ENCODE data around the gene CPNE7.

CPNE7 gene

DNA sequence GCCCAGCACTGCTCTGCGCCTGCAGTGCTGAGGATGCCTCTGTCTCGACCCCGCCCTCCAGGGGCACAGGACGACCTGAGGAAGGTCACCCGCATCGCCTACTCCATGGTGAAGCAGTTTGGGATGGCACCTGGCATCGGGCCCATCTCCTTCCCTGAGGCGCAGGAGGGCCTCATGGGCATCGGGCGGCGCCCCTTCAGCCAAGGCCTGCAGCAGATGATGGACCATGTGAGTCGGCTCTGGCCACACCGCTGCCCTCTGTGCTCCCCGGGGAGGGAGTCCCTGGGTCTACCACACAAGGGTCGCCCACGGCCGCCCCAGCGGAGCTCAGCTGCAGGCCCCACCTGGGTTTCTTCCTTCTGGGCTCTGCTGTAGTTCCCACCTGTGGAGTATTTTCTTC, 21.8 kb upstream of the CPNE7 start:
- in situ Hi-C loops (cut with MboI; ENCODE audit: low sequenced_read_pairs, unreplicated experiment): no loop called here
- no peak for TF ChIP-seq CTCF (IDR thresholded peaks at IDR 0.05; ENCODE audit: borderline replicate concordance, control extremely low read depth, extremely low read depth, insufficient read depth, missing control alignments)

GRCh38 chr16:89554343-89554742, 21.2 kb upstream of the CPNE7 start:
- in situ Hi-C loops (cut with MboI; ENCODE audit: low sequenced_read_pairs, unreplicated experiment): no loop called here
- TF ChIP-seq CTCF (IDR thresholded peaks at IDR 0.05; ENCODE audit: borderline replicate concordance, control extremely low read depth, extremely low read depth, insufficient read depth, missing control alignments): no peak
- no peak for DNase-seq (ENCODE audit: low spot score)

More for the DNA sequence above, 21.8 kb upstream of the CPNE7 start:
- no peak for DNase-seq (ENCODE audit: low spot score)

DNA sequence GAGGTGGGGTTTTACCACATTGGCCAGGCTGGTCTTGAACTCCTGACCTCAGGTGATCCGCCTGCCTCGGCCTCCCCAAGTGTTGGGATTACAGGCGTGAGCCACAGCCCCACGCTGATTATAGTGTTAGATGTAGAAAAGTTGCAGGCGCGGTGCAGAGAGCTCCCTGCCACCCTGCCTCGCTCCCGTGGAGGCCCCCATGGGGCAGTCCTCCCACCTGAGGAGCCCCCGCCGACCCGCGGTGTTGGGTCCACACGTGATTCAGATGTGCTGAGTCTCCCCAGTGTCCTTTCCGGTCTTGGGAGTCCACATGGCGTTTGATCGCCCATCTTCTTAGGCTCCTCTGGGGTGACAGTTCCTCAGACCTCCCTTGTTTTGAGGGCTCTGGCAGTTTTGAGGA, 20.3 kb upstream of the CPNE7 start:
- TF ChIP-seq CTCF (IDR thresholded peaks at IDR 0.05; ENCODE audit: borderline replicate concordance, control extremely low read depth, extremely low read depth, insufficient read depth, missing control alignments): no peak
- DNase-seq (ENCODE audit: low spot score): no peak
- in situ Hi-C loops (cut with MboI; ENCODE audit: low sequenced_read_pairs, unreplicated experiment): no loop called here

DNA sequence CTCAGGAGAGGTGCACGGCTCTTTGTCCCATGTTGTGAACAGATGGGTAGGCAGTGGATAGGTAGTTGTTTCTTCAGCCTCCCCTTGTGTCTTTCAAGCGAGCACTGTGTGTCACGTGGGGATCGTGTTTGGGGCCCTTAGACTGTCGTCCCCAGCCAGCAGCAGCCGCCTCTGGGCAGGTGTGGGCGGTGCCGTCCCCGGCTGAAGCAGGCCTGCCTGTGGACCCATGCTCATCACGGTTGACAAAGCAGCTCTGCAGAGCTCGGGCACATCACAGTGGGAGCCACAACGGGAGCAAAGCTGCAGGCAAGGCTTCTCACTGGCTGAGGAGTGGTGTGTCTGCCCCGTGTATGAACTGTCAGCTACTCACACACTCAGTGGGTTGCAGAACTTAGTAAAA, 19.8 kb upstream of the CPNE7 start:
- in situ Hi-C loops (cut with MboI; ENCODE audit: low sequenced_read_pairs, unreplicated experiment): no loop called here
- no peak for TF ChIP-seq CTCF (IDR thresholded peaks at IDR 0.05; ENCODE audit: borderline replicate concordance, control extremely low read depth, extremely low read depth, insufficient read depth, missing control alignments)
- DNase-seq (ENCODE audit: low spot score): no peak

GRCh38 chr16:89556750-89557689, 18.5 kb upstream of the CPNE7 start:
- DNase-seq (ENCODE audit: low spot score): peak; percentile 85
- TF ChIP-seq CTCF (IDR thresholded peaks at IDR 0.05; ENCODE audit: borderline replicate concordance, control extremely low read depth, extremely low read depth, insufficient read depth, missing control alignments): peak; percentile 59
- in situ Hi-C loops (cut with MboI; ENCODE audit: low sequenced_read_pairs, unreplicated experiment): no loop called here

DNA sequence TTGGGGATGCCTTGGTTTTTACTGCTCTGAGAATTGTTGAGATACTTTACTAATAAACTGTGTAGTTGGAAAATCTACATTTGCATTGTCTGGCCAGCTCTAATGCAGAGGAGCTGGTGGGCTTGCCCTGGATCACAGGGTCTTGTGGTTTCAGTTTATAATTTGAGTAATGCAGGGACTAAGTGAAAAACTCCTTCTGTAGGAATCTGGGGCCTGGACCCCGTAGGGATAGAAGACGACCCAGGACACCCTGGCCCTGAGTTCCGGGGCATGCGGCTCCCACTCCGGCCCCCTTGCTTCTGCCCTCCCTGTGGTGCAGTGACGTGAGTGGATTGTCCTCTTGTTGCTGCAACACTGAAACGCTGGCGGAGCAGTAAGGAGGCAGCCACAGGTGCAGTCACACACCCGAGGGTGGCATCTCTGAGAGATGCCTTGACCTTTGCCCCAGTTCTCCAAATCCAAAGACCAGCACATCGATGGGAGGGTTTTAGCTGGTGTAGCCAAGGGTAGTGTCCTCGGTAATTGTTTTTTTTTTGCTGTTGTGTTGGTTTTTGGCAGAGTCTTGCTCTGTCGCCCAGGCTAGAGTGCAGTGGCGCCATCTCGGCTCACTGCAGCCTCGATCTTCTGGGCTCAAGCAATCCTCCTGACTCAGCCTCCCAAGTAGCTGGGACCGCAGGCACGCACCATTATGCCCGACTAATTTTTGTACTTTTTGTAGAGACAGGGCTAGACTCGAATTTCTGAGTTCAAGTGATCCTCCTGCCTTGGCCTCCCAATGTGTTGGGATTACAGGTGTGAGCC, 17.7 kb upstream of the CPNE7 start:
- no peak for TF ChIP-seq CTCF (IDR thresholded peaks at IDR 0.05; ENCODE audit: borderline replicate concordance, control extremely low read depth, extremely low read depth, insufficient read depth, missing control alignments)
- DNase-seq (ENCODE audit: low spot score): no peak
- in situ Hi-C loops (cut with MboI; ENCODE audit: low sequenced_read_pairs, unreplicated experiment): no loop called here
